HG02571 (cell line): ENCODE results near the gene POT1.
"Not testable (repeated sequence)": the region's sequence is repeated elsewhere in the genome, so short reads cannot be mapped to it uniquely, and the experiment has no call there.

Experiments
- ATAC-seq: cut with Tn5 transposase; IDR thresholded peaks from one replicate; pipeline ENCODE4 v1.9.1; 2021; ENCODE audit warnings: mild to moderate bottlenecking, moderate library complexity; ENCODE audit not compliant: unreplicated experiment

The POT1 gene

DNA sequence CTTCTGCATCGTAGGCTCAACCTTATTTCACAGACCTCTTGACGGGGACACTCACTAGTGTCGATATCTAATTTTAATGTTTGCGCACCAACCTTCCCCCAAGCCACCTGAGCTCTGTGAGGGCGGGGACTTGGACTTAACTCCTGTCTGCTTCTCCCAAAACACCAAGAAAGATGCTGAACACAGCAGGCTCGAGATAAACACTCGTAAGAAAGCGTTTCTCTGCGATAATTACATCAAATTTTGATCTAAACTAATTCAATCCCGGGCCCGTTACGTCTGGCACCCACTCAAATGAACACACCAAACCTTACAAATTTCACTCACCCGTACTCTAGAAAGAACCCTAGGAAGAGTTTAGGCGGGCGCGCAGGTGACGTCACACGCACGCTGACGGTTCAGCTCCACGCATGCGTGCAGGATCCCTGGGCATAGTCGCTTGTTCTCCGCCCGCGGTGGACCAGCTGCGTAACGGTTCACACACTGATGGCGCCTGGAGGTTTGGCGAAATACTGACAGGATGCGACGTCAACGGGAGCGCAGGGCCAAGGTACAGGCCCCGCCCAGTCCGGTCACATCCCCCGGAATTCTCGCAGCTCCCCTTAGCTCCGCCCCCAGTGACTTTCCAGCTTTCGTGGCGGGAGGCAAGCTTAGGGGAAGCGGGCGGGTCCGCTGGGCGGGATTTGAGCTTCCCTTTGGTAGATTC, at the start of gene POT1:
Gene POT1 (minus strand): TSS at position 359 of the 706 bp plus-strand sequence. CDS start 32,652 bp downstream, outside the sequence.
- ATAC-seq = peak; percentile 99

DNA sequence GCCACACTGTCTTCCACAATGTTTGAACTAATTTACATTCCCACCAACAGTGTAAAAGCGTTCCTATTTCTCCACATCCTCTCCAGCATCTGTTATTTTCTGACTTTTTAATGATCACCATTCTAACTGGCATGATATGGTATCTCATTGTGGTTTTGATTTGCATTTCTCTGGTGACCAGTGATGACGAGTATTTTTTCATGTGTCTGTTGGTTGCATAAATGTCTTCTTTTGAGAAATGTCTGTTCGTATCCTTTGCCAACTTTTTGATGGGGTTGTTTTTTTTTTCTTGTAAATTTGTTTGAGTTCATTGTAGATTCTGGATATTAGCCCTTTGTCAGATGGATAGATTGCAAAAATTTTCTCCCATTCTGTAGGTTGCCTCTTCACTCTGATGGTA, 45.5 kb upstream of the POT1 start:
- ATAC-seq = not testable (repeated sequence)

DNA sequence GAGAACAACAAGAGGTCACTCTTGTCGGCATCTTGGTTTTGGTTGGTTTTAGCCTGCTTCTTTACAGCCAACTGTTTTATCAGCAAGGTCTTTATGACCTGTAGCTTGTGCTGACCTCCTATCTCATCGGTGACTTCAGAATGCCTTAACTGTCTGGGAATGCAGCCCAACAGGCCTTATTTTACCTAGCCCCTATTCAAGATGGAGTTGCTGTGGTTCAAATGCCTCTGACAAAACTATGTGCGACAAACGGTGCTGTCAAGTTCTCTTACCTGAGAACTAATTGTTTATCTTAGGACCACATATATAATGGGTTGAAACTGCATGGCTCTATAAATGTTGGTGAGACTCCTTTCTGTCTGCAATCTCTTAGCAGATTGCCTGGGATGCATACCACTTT, 35.9 kb upstream of the POT1 start:
- no peak for ATAC-seq

DNA sequence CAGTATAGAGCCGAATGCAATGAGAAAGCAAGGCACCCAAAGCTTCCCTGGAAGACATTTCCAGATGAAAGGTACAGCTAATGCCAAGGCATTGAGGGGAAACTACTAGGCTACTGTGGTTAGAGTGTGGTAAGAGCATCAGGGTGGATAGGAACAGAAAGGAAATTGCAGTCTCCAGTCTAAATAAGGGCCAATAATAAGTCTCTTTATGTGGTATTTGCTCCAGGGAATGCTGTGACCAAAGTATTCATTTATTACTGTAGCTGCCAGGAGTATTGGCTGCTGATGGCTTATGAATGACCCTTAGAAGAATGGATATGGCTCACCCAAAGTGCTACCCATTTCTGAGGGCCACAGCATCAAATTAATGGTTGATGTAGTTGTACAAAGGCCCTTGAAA, 30.1 kb upstream of the POT1 start:
- ATAC-seq = no peak

DNA sequence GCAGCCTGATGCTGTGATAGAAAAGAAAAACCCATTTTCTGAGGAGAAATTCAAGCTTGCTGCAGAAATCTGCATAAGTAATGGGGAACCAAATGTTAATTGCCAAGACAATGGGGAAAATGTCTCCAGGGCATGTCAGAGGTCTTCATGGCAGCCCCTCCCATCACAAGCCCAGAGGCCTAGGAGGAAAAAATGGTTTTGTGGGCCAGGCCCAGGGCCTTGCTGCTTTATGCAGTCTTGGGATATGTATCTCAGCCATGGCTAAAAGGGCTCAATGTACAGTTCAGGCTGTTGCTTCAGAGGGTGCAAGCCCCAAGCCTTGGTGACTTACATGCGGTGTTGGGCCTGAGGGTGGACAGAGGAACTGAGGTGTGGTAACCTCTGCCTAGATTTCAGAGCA, 28.3 kb upstream of the POT1 start:
- not testable (repeated sequence) for ATAC-seq

- no peak for ATAC-seq
These were observed 26.5 kb upstream of the POT1 start for GRCh38 chr7:124956160-124956559.

DNA sequence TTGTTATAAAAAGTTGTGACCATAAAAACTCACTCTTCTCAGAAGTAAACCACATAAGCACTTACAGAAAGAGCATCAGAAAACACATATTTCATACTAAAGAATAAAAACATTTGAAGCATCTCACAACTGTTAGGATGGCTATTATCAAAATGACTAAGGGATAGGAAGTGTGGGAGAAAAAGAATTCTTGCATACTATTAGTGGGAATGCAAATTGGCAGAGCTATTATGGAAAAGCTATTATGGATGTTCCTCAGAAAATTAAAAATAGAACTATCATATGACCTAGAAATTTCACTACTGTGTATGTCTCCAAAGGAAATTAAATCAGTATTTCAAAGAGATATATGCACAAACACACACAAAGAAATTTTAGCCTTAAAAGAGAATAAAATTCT, 25.2 kb upstream of the POT1 start:
- ATAC-seq = no peak

- no peak for ATAC-seq
These were observed 16.1 kb upstream of the POT1 start for GRCh38 chr7:124945680-124946079.

GRCh38 chr7:124943472-124943871, 13.8 kb upstream of the POT1 start:
- no peak for ATAC-seq

- no peak for ATAC-seq
These were observed 12.8 kb upstream of the POT1 start for GRCh38 chr7:124942399-124942798.

DNA sequence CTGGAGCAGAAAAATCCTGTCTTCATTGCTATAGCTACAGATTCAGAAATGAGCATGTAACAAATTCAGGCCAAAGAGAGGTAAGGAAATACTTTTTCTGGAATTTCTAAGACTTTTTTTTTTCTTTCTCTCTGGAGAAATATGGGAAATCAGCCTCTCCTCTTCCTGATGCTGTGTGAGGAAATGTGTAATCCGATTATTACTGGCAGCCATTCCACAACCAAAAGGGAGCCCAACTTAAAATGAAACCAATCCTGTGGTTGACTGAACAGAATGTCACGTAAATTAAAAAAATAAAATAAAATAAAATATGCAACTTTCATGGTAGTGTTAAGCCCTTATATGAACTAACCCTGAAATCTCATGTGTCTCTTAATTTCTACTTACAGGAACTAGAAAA, 10.7 kb upstream of the POT1 start:
- no peak for ATAC-seq

GRCh38 chr7:124938128-124938527, 8.5 kb upstream of the POT1 start:
- ATAC-seq = no peak

DNA sequence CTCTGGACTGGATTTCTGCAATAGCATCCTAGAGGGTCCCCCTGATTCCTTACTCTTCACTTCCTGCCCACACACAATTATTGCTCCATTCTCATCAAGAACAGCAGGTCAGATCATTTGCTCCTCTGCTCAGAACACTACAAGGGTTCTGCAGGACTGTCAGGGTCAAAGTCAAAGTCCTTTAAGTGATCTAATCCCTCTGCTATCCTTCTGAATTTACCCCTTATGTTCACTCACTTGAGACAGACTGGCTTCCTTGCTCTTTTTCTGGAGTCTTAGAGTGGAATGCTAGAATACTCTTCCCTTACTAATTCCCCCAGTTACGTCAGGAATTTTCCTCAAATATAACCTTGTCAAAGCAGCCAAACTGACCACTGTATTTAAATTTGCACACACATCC, 7.5 kb upstream of the POT1 start:
- no peak for ATAC-seq

DNA sequence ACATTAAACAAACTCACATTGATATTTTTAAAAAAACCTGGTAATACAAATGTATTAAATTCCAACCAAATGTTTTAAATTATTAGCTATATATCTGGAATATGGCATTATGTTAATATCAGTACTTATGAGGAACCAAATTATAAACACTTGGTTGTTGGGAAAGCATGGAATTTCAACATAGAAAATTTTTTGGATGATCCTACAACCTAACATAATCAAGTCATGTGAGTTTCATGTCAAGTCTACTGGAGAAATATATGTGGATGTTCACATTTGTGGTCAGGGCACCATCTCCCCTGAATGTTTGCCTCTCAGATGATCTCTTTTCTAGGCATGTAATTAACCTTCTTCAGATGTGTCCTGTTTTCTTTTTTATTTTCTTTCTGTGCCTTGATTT, 5.2 kb upstream of the POT1 start:
- ATAC-seq = no peak

DNA sequence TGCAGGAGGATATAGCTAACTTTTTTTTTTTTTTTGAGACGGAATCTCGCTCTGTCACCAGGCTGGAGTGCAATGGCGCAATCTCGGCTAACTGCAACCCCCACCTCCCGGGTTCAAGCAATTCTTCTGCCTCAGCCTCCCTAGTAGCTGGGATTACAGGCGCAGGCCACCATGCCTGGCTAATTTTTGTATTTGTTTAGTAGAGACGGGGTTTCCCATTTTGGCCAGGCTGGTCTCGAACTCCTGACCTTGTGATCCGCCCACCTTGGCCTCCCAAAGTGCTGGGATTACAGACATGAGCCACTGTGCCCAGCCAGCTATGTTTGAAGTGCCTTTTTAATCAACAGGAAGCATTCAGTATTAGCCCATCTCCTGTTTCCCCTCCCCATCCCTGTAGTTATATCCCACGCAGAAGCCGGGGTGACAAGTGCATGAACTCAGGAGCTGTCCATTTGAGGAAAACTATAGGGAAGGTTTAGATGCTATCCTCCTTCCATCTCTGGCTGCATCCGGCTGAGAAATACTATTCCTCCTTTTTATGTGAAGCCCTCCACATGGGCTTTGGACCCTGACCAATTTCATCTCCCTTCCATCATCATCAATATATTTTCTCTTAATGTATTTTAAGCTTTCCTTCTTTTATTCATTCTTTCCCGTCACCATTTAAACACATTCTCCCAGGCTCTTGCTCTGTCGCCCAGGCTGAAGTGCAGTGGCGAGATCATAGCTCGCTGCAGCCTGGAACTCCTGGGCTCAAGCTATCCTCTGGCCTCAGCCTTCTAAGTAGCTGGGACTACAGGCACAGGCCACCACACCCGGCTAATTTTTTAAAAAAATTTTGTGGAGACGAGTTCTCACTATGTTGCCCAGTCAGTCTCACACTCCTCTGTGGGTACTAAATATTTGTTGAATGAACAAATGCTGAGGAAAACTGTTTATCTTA, 1.3 kb upstream of the POT1 start:
- no peak for ATAC-seq

- ATAC-seq = no peak
These were observed 573 bp upstream of the POT1 start for GRCh38 chr7:124930173-124930623.

GRCh38 chr7:124924906-124925305, 4.7 kb downstream of the POT1 start:
- no peak for ATAC-seq

GRCh38 chr7:124922200-124922599, 7.4 kb downstream of the POT1 start:
- no peak for ATAC-seq

- ATAC-seq = no peak
These were observed 9.8 kb downstream of the POT1 start for GRCh38 chr7:124919841-124920240.

DNA sequence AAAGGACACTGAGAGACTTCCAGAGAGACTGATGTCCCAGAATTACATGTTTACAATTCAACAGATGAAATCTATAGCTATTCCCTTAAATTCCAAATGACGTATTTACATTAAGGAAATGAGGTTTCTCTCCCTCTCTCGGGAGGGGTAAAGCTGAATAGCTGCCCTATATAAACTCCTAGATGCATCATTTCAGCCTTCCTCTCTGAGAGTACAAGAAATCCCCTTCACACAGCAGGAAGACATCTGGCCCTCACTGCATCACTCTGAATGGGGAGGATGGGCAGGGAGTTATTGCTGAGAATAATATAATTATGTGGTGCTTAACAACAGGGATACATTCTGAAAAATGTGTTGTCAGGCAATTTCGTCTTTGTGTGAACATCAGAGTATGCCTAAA, 11.0 kb downstream of the POT1 start:
- peak; percentile 76 for ATAC-seq

- no peak for ATAC-seq
These were observed 14.4 kb downstream of the POT1 start for GRCh38 chr7:124915242-124915641.

GRCh38 chr7:124914298-124914697, 15.3 kb downstream of the POT1 start:
- ATAC-seq = peak; percentile 47
